Measurements from ENCODE around the gene SAPCD2.

The SAPCD2 gene

GRCh38 chr9:137096785-137097546 is 26.6 kb upstream of the SAPCD2 start:
- Histone ChIP-seq H4K20me1 (ENCODE audit: insufficient read depth, low read length) (no peaks in the 10 kb centered on the region), H3K79me2 (ENCODE audit: insufficient read depth, low read length) (no peaks in the 10 kb centered on the region), H3K27ac (ENCODE audit: low read depth, low read length, poor library complexity, severe bottlenecking) (no peak overlapping the region), H3K27me3 (ENCODE audit: insufficient read depth, low read length) (no peaks in the 10 kb centered on the region), H2AFZ (ENCODE audit: low read length) (no peak overlapping the region), H3K36me3 (ENCODE audit: insufficient read depth, low read length) (peaks cover 65% of the 10 kb centered on the region), H3F3A (ENCODE audit: insufficient read depth, low read length) (no peaks in the 10 kb centered on the region; the same call in 1 of the 2 replicates), H3K9me3 (ENCODE audit: low read length) (no peaks in the 10 kb centered on the region), H3K4me2 (ENCODE audit: low read length) (no peak overlapping the region), H3K4me3 (ENCODE audit: low read depth, low read length, poor library complexity, severe bottlenecking) (no peak overlapping the region), H3K9ac (ENCODE audit: low read length) (no peak overlapping the region), H3K9me2 (ENCODE audit: low read depth, low read length) (no peaks in the 10 kb centered on the region), H3K4me1 (ENCODE audit: insufficient read depth, low read length, severe bottlenecking) (peaks cover 10% of the 10 kb centered on the region)
- TF ChIP-seq CTCF (IDR thresholded peaks at IDR 0.05; ENCODE audit: low read length) (no peak), EZH2 (IDR thresholded peaks at IDR 0.05; ENCODE audit: borderline replicate concordance, low read length) (no peak)

GRCh38 chr9:137095664-137096517 is 25.5 kb upstream of the SAPCD2 start:
- peaks cover 10% of the 10 kb centered on the region for H3K4me1 ChIP-seq (ENCODE audit: insufficient read depth, low read length, severe bottlenecking)
- H3K4me3 ChIP-seq (ENCODE audit: low read depth, low read length, poor library complexity, severe bottlenecking) = peak overlapping the region; percentile 26
- peak overlapping the region; percentile 50; the same call in 1 of the 2 replicates for H3K9ac ChIP-seq (ENCODE audit: low read length)
- TF ChIP-seq EZH2 (IDR thresholded peaks at IDR 0.05; ENCODE audit: borderline replicate concordance, low read length) (no peak), CTCF (IDR thresholded peaks at IDR 0.05; ENCODE audit: low read length) (peak; percentile 73)
- H3F3A ChIP-seq (ENCODE audit: insufficient read depth, low read length) = no peaks in the 10 kb centered on the region
- no peak overlapping the region for H2AFZ ChIP-seq (ENCODE audit: low read length)
- no peaks in the 10 kb centered on the region for H3K9me3 ChIP-seq (ENCODE audit: low read length)
- no peaks in the 10 kb centered on the region for H3K27me3 ChIP-seq (ENCODE audit: insufficient read depth, low read length)
- H3K9me2 ChIP-seq (ENCODE audit: low read depth, low read length) = no peaks in the 10 kb centered on the region
- no peaks in the 10 kb centered on the region for H4K20me1 ChIP-seq (ENCODE audit: insufficient read depth, low read length)
- no peaks in the 10 kb centered on the region for H3K79me2 ChIP-seq (ENCODE audit: insufficient read depth, low read length)
- H3K27ac ChIP-seq (ENCODE audit: low read depth, low read length, poor library complexity, severe bottlenecking) = peak overlapping the region; percentile 52
- peaks cover 57% of the 10 kb centered on the region for H3K36me3 ChIP-seq (ENCODE audit: insufficient read depth, low read length)
- peak overlapping the region; percentile 59; the same call in 1 of the 2 replicates for H3K4me2 ChIP-seq (ENCODE audit: low read length)

- Histone ChIP-seq H3K27me3 (ENCODE audit: insufficient read depth, low read length) (no peaks in the 10 kb centered on the region), H3K36me3 (ENCODE audit: insufficient read depth, low read length) (peaks cover 17% of the 10 kb centered on the region; the same call in 1 of the 2 replicates), H3K79me2 (ENCODE audit: insufficient read depth, low read length) (no peaks in the 10 kb centered on the region), H3K9ac (ENCODE audit: low read length) (no peak overlapping the region; the same call in 1 of the 2 replicates), H3K4me1 (ENCODE audit: insufficient read depth, low read length, severe bottlenecking) (peaks cover 34% of the 10 kb centered on the region), H3K4me3 (ENCODE audit: low read depth, low read length, poor library complexity, severe bottlenecking) (no peak overlapping the region), H3K4me2 (ENCODE audit: low read length) (no peak overlapping the region), H2AFZ (ENCODE audit: low read length) (no peak overlapping the region), H4K20me1 (ENCODE audit: insufficient read depth, low read length) (no peaks in the 10 kb centered on the region), H3K27ac (ENCODE audit: low read depth, low read length, poor library complexity, severe bottlenecking) (no peak overlapping the region), H3K9me2 (ENCODE audit: low read depth, low read length) (no peaks in the 10 kb centered on the region), H3K9me3 (ENCODE audit: low read length) (no peaks in the 10 kb centered on the region), H3F3A (ENCODE audit: insufficient read depth, low read length) (no peaks in the 10 kb centered on the region)
- TF ChIP-seq EZH2 (IDR thresholded peaks at IDR 0.05; ENCODE audit: borderline replicate concordance, low read length) (no peak), CTCF (IDR thresholded peaks at IDR 0.05; ENCODE audit: low read length) (no peak)
Observed at GRCh38 chr9:137089232-137089947, 19.0 kb upstream of the SAPCD2 start.
